HEK293 (cell line): ENCODE data around the gene PMEL.

Experiments used
- BCL6B ChIP-seq: fragments of 450-650 bp; formaldehyde crosslinking; IDR thresholded peaks from 2 replicates; pipeline ENCODE4 v1.5.1; 2017; ENCODE audit warnings: missing biosample characterization, missing genetic modification characterization
- CTCF ChIP-seq: fragments of 450-650 bp; formaldehyde crosslinking; IDR thresholded peaks from 2 replicates; pipeline ENCODE4 v1.5.1; 2016; ENCODE audit warnings: missing biosample characterization, missing genetic modification characterization
- GLIS2 ChIP-seq: fragments of 450-650 bp; formaldehyde crosslinking; IDR thresholded peaks from 2 replicates; pipeline ENCODE4 v1.5.1; 2016; ENCODE audit warnings: missing biosample characterization, missing genetic modification characterization
- HIC1 ChIP-seq: fragments of 450-650 bp; formaldehyde crosslinking; IDR thresholded peaks from 2 replicates; pipeline ENCODE4 v1.5.1; 2016; ENCODE audit warnings: missing biosample characterization, missing genetic modification characterization
- PRDM10 ChIP-seq: fragments of 450-650 bp; formaldehyde crosslinking; IDR thresholded peaks from 2 replicates; pipeline ENCODE4 v1.5.1; 2016; ENCODE audit warnings: missing biosample characterization, missing genetic modification characterization
- REST ChIP-seq: fragments of 450-650 bp; formaldehyde crosslinking; IDR thresholded peaks from 2 replicates; pipeline ENCODE4 v1.5.1; 2016; ENCODE audit warnings: missing biosample characterization, missing genetic modification characterization
- ZNF184 ChIP-seq: fragments of 450-650 bp; IDR thresholded peaks from 2 replicates; pipeline ENCODE4 v1.5.1; 2018; ENCODE audit warnings: missing biosample characterization, mild to moderate bottlenecking, missing genetic modification characterization
- ZNF211 ChIP-seq: fragments of 450-650 bp; formaldehyde crosslinking; IDR thresholded peaks from 2 replicates; pipeline ENCODE4 v1.5.1; 2016; ENCODE audit warnings: low read depth, missing biosample characterization, missing genetic modification characterization
- ZNF221 ChIP-seq: fragments of 450-650 bp; formaldehyde crosslinking; IDR thresholded peaks from 2 replicates; pipeline ENCODE4 v1.5.1; 2017; ENCODE audit warnings: missing biosample characterization, missing genetic modification characterization, borderline replicate concordance
- ZNF23 ChIP-seq: fragments of 450-650 bp; formaldehyde crosslinking; IDR thresholded peaks from 2 replicates; pipeline ENCODE4 v1.5.1; 2016; ENCODE audit warnings: missing biosample characterization, missing genetic modification characterization, borderline replicate concordance
- ZNF391 ChIP-seq: fragments of 450-650 bp; formaldehyde crosslinking; IDR thresholded peaks from 2 replicates; pipeline ENCODE4 v1.5.1; 2016; ENCODE audit warnings: low read depth, missing biosample characterization, missing genetic modification characterization, borderline replicate concordance
- ZNF416 ChIP-seq: fragments of 450-650 bp; formaldehyde crosslinking; IDR thresholded peaks from 2 replicates; pipeline ENCODE4 v1.5.1; 2016; ENCODE audit warnings: missing biosample characterization, missing genetic modification characterization
- ZNF518A ChIP-seq: fragments of 450-650 bp; formaldehyde crosslinking; conservative IDR thresholded peaks from 2 replicates; pipeline ENCODE4 v1.5.1; 2016; ENCODE audit warnings: low read depth, missing biosample characterization, missing genetic modification characterization
- ZNF521 ChIP-seq: fragments of 450-650 bp; formaldehyde crosslinking; IDR thresholded peaks from 2 replicates; pipeline ENCODE4 v1.5.1; 2017; ENCODE audit warnings: missing biosample characterization, mild to moderate bottlenecking, missing genetic modification characterization
- ZNF571 ChIP-seq: fragments of 450-650 bp; formaldehyde crosslinking; IDR thresholded peaks from 2 replicates; pipeline ENCODE4 v1.5.0; 2017; ENCODE audit warnings: missing biosample characterization, missing genetic modification characterization
- ZNF654 ChIP-seq: fragments of 450-650 bp; formaldehyde crosslinking; IDR thresholded peaks from 2 replicates; pipeline ENCODE4 v1.5.1; 2016; ENCODE audit warnings: low read depth, missing biosample characterization, missing genetic modification characterization
- ZNF830 ChIP-seq: fragments of 450-650 bp; IDR thresholded peaks from 2 replicates; pipeline ENCODE4 v1.5.0; 2018; ENCODE audit warnings: missing biosample characterization, missing genetic modification characterization, low read depth, mild to moderate bottlenecking, moderate library complexity
- ZSCAN5A ChIP-seq: fragments of 450-650 bp; formaldehyde crosslinking; IDR thresholded peaks from 2 replicates; pipeline ENCODE4 v1.5.1; 2016; ENCODE audit warnings: missing biosample characterization, missing genetic modification characterization
- ZXDB ChIP-seq: fragments of 450-650 bp; formaldehyde crosslinking; IDR thresholded peaks from 2 replicates; pipeline ENCODE4 v1.5.1; 2016; ENCODE audit warnings: missing biosample characterization, missing genetic modification characterization

PMEL gene

GRCh38 chr12:55955800-55956508 lies 9.9 kb downstream of the PMEL start (continued):
- TF ChIP-seq ZNF416, result no peak
- TF ChIP-seq ZNF221 (tag by site-specific recombination), result no peak
- TF ChIP-seq CTCF (tag by site-specific recombination), result peak; percentile 50
- no peak for TF ChIP-seq ZNF830 (tag by site-specific recombination)
- TF ChIP-seq ZNF211 (tag by site-specific recombination), result no peak
- no peak for TF ChIP-seq ZNF391 (tag by site-specific recombination)
- peak; percentile 56 for TF ChIP-seq PRDM10 (tag by site-specific recombination)
- peak; percentile 65 for TF ChIP-seq GLIS2 (tag by site-specific recombination)
- no peak for TF ChIP-seq ZSCAN5A (tag by site-specific recombination)
- 0 out of 2 replicates have a peak, but pooled peaks have one; percentile 9 for TF ChIP-seq ZNF654 (tag by site-specific recombination)
- TF ChIP-seq HIC1, result no peak
- TF ChIP-seq BCL6B, result no peak
- no peak for TF ChIP-seq ZNF184
- no peak for TF ChIP-seq REST (tag by site-specific recombination)
- no peak for TF ChIP-seq ZNF571
- TF ChIP-seq ZNF518A (tag by site-specific recombination), result no peak
- no peak for TF ChIP-seq ZNF521 (tag by site-specific recombination)
- no peak for TF ChIP-seq ZXDB
- no peak for TF ChIP-seq ZNF23 (tag by site-specific recombination)
